ENCODE measurements around the gene CALCOCO1. TPM values are rescaled to one million over a fixed set of nuclear protein-coding genes. Genes with fewer than 3 reads are reported as not detected.

The CALCOCO1 gene
- total RNA-seq, 1 experiment from 2014 or later: 16.8 TPM

- H3K27me3 ChIP-seq (replicated peaks; ENCODE audit: insufficient read depth, low read depth, low read length, poor library complexity): no peaks in the 10 kb centered on the region
- H3K36me3 ChIP-seq (ENCODE audit: insufficient read depth, low read length, poor library complexity, severe bottlenecking): no peaks in the 10 kb centered on the region
- H3K4me1 ChIP-seq (ENCODE audit: insufficient read depth, low read length, poor library complexity, severe bottlenecking): peaks cover 5% of the 10 kb centered on the region
- H3K4me3 ChIP-seq (ENCODE audit: low read depth, low read length, poor library complexity, severe bottlenecking): peak overlapping the region; percentile 57
- DNase-seq (ENCODE audit: low spot score): no peak
- no peaks in the 10 kb centered on the region for H3K9me3 ChIP-seq (ENCODE audit: low read depth, low read length, poor library complexity, severe bottlenecking)
- BruUV-seq (replicated peaks): no TSS peak
- TF ChIP-seq CTCF (conservative IDR thresholded peaks at IDR 0.05; ENCODE audit: low read depth, low read length) (no peak), EZH2 (IDR thresholded peaks at IDR 0.05; ENCODE audit: borderline replicate concordance, low read depth, low read length, poor library complexity, severe bottlenecking) (no peak)
- no peak overlapping the region for H3K27ac ChIP-seq (ENCODE audit: low read depth, low read length, poor library complexity, severe bottlenecking)
- POLR2A ChIA-PET (ENCODE audit: low non-redundant PET): no interaction called here
- CTCF ChIA-PET: no interaction called here
- intact Hi-C loops (cut with micrococcal nuclease; ENCODE audit: unreplicated experiment): no loop called here
Measured at GRCh38 chr12:53725824-53726223, 1.4 kb downstream of the CALCOCO1 start.

- Histone ChIP-seq H3K9me3 (ENCODE audit: low read depth, low read length, poor library complexity, severe bottlenecking) (no peaks in the 10 kb centered on the region), H3K36me3 (ENCODE audit: insufficient read depth, low read length, poor library complexity, severe bottlenecking) (no peaks in the 10 kb centered on the region), H3K4me1 (ENCODE audit: insufficient read depth, low read length, poor library complexity, severe bottlenecking) (peaks cover 5% of the 10 kb centered on the region), H3K27me3 (replicated peaks; ENCODE audit: insufficient read depth, low read depth, low read length, poor library complexity) (no peaks in the 10 kb centered on the region), H3K4me3 (ENCODE audit: low read depth, low read length, poor library complexity, severe bottlenecking) (no peak overlapping the region), H3K27ac (ENCODE audit: low read depth, low read length, poor library complexity, severe bottlenecking) (no peak overlapping the region)
- no peak for DNase-seq (ENCODE audit: low spot score)
- ChIA-PET CTCF (interaction anchor here (1.3 kb wide), 1 partner anchor 21 kb away, joined by 3 read pairs; no protein-coding TSS in a partner anchor), POLR2A (ENCODE audit: low non-redundant PET) (no interaction called here)
- BruUV-seq (replicated peaks): no TSS peak
- intact Hi-C loops (cut with micrococcal nuclease; ENCODE audit: unreplicated experiment): no loop called here
- TF ChIP-seq CTCF (conservative IDR thresholded peaks at IDR 0.05; ENCODE audit: low read depth, low read length): no peak
- TF ChIP-seq EZH2 (IDR thresholded peaks at IDR 0.05; ENCODE audit: borderline replicate concordance, low read depth, low read length, poor library complexity, severe bottlenecking): no peak
Measured at GRCh38 chr12:53722450-53723041, 4.7 kb downstream of the CALCOCO1 start.

DNA sequence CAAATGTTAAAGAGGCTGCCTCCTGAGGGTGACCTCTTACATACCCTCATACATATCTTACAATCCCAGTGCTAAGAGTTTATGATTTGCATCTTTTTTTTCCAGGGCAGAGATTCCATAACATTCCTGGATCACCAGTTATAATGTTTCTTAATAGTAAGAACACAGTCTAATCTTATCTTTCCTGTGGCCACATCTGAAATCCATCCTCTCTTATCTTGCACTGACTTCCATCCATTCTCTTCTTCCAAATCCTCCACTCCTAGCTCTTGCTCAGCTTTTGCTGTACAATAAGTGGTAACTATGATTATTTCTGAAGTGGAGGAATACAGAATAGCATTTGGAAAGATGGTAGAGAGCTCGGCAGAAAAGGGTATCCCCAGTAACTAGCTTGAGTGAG is 6.3 kb downstream of the CALCOCO1 start:
- H3K4me3 ChIP-seq (ENCODE audit: low read depth, low read length, poor library complexity, severe bottlenecking): no peak overlapping the region
- ChIA-PET POLR2A (ENCODE audit: low non-redundant PET) (no interaction called here), CTCF (no interaction called here)
- BruUV-seq (replicated peaks): no TSS peak
- intact Hi-C loops (cut with micrococcal nuclease; ENCODE audit: unreplicated experiment): no loop called here
- no peak overlapping the region for H3K27ac ChIP-seq (ENCODE audit: low read depth, low read length, poor library complexity, severe bottlenecking)
- H3K36me3 ChIP-seq (ENCODE audit: insufficient read depth, low read length, poor library complexity, severe bottlenecking): no peaks in the 10 kb centered on the region
- no peaks in the 10 kb centered on the region for H3K27me3 ChIP-seq (replicated peaks; ENCODE audit: insufficient read depth, low read depth, low read length, poor library complexity)
- DNase-seq (ENCODE audit: low spot score): no peak
- H3K9me3 ChIP-seq (ENCODE audit: low read depth, low read length, poor library complexity, severe bottlenecking): no peaks in the 10 kb centered on the region
- H3K4me1 ChIP-seq (ENCODE audit: insufficient read depth, low read length, poor library complexity, severe bottlenecking): no peaks in the 10 kb centered on the region
- TF ChIP-seq CTCF (conservative IDR thresholded peaks at IDR 0.05; ENCODE audit: low read depth, low read length) (no peak), EZH2 (IDR thresholded peaks at IDR 0.05; ENCODE audit: borderline replicate concordance, low read depth, low read length, poor library complexity, severe bottlenecking) (no peak)
